SK-N-SH (cell line): ENCODE measurements around the gene XRN2. TPM values are rescaled to one million over a fixed set of nuclear protein-coding genes. Genes with fewer than 3 reads are reported as not detected.

Source experiments
- CTCF ChIA-PET: fragments of 300-600, 350-600 bp; formaldehyde crosslinking; extraction: SDS; loops from one replicate; lab custom pipeline; 2021; lab: Yijun Ruan, JAX
- POLR2A ChIA-PET: fragments of 350-600 bp; sonication (Branson Sonifier 250); formaldehyde crosslinking; extraction: SDS; loops from one replicate; lab custom pipeline; 2020; ENCODE audit warnings: antibody characterized with exemption, inconsistent platforms; lab: Yijun Ruan, JAX
- DNase-seq: peaks from one replicate; pipeline ENCODE4 v3.0.0; 2012
- H2AFZ ChIP-seq: fragments of 200-600 bp; sonication (generic); 2 replicates; pipeline ENCODE4 v1.8.1; 2016; ENCODE audit warnings: antibody characterized with exemption, mild to moderate bottlenecking, low read depth
- H3F3A ChIP-seq: fragments of 200-600 bp; sonication (generic); replicated peaks from 2 replicates; pipeline ENCODE3; 2016; ENCODE audit warnings: antibody characterized with exemption, mild to moderate bottlenecking; ENCODE audit not compliant: insufficient read depth
- H3K27ac ChIP-seq, 2 experiments: fragments of 200-500 bp in 1 of 2; fragments of 200-600 bp in 1 of 2; sonication (Bioruptor generic) in 1 of 2; sonication (generic), shearing (Covaris generic) in 1 of 2; 2 replicates each; pipeline versions ENCODE4 v1.5.1 to v1.6.1; 2014 to 2016; ENCODE audit warnings: low read depth in 2 of 2, inconsistent platforms in 1 of 2, low read length in 1 of 2, mild to moderate bottlenecking in 1 of 2, mixed read lengths in 1 of 2
- H3K27me3 ChIP-seq: fragments of 200-600 bp; sonication (generic), shearing (Covaris generic); 2 replicates; pipeline ENCODE4 v1.6.1; 2016; ENCODE audit warnings: mixed run types; ENCODE audit not compliant: insufficient read depth
- H3K36me3 ChIP-seq, 2 experiments: fragments of 200-500 bp in 1 of 2; fragments of 200-600 bp in 1 of 2; sonication (Bioruptor generic) in 1 of 2; sonication (generic) in 1 of 2; replicated peaks in 1 of 2; 2 replicates each; pipeline versions ENCODE3 to v1.5.1; 2014 to 2016; ENCODE audit warnings: low read length in 1 of 2, mild to moderate bottlenecking in 1 of 2; ENCODE audit not compliant: insufficient read depth in 2 of 2, control insufficient read depth in 1 of 2
- H3K4me1 ChIP-seq, 2 experiments: fragments of 200-500 bp in 1 of 2; fragments of 200-600 bp in 1 of 2; sonication (Bioruptor generic) in 1 of 2; sonication (generic), shearing (Covaris generic) in 1 of 2; 2 replicates each; pipeline versions ENCODE4 v1.5.1 to v1.6.1; 2014 to 2016; ENCODE audit warnings: low read depth in 1 of 2, low read length in 1 of 2, mixed run types in 1 of 2; ENCODE audit not compliant: insufficient read depth in 2 of 2, control insufficient read depth in 1 of 2
- H3K4me2 ChIP-seq: fragments of 200-600 bp; sonication (generic), shearing (Covaris generic); 2 replicates; pipeline ENCODE4 v1.6.1; 2017; ENCODE audit warnings: mixed run types
- H3K4me3 ChIP-seq, 2 experiments: fragments of 200-500 bp in 1 of 2; fragments of 200-600 bp in 1 of 2; sonication (Bioruptor generic) in 1 of 2; sonication (generic), shearing (Covaris generic) in 1 of 2; 2 replicates each; pipeline versions ENCODE4 v1.5.1 to v1.8.1; 2014 to 2016; ENCODE audit warnings: low read depth in 2 of 2, inconsistent platforms in 1 of 2, low read length in 1 of 2, mild to moderate bottlenecking in 1 of 2, mixed read lengths in 1 of 2, moderate library complexity in 1 of 2
- H3K79me2 ChIP-seq: fragments of 200-600 bp; sonication (generic); 2 replicates; pipeline ENCODE4 v1.8.1; 2017; ENCODE audit warnings: mild to moderate bottlenecking; ENCODE audit not compliant: insufficient read depth
- H3K9ac ChIP-seq: fragments of 200-600 bp; sonication (generic); 2 replicates; pipeline ENCODE4 v1.6.1; 2017; ENCODE audit warnings: mixed run types
- H3K9me2 ChIP-seq: fragments of 200-600 bp; sonication (generic); 2 replicates; pipeline ENCODE4 v1.6.1; 2017; ENCODE audit warnings: mixed run types
- H3K9me3 ChIP-seq: fragments of 200-600 bp; sonication (generic); 2 replicates; pipeline ENCODE4 v1.6.1; 2017; ENCODE audit warnings: mixed run types, mild to moderate bottlenecking, moderate library complexity
- H4K20me1 ChIP-seq: fragments of 200-600 bp; sonication (generic); 2 replicates; pipeline ENCODE4 v1.6.1; 2017; ENCODE audit warnings: mild to moderate bottlenecking, mixed run types; ENCODE audit not compliant: insufficient read depth
- EZH2phosphoT487 ChIP-seq: fragments of 200-600 bp; sonication (generic); IDR thresholded peaks from 2 replicates; pipeline ENCODE4 v1.6.1; 2017; ENCODE audit warnings: low read depth, mixed run types, mild to moderate bottlenecking, antibody characterized with exemption, moderate library complexity, borderline replicate concordance
- FOXM1 ChIP-seq: IDR thresholded peaks from 2 replicates; pipeline ENCODE4 v1.4.0; 2012; ENCODE audit warnings: low read depth, mild to moderate bottlenecking
- GABPA ChIP-seq: IDR thresholded peaks from 2 replicates; pipeline ENCODE4 v1.4.0; 2012; ENCODE audit warnings: low read depth, mild to moderate bottlenecking
- JUND ChIP-seq: IDR thresholded peaks from 2 replicates; pipeline ENCODE4 v1.4.0; 2012
- MAX ChIP-seq: IDR thresholded peaks from 2 replicates; pipeline ENCODE4 v1.4.0; 2012; ENCODE audit warnings: low read depth
- MEF2A ChIP-seq: IDR thresholded peaks from 2 replicates; pipeline ENCODE4 v1.4.0; 2012; ENCODE audit warnings: low read depth, borderline replicate concordance
- NRF1 ChIP-seq: IDR thresholded peaks from 2 replicates; pipeline ENCODE4 v1.6.1; 2012; ENCODE audit warnings: low read depth, mild to moderate bottlenecking, low read length
- RFX5 ChIP-seq: IDR thresholded peaks from 2 replicates; pipeline ENCODE4 v1.6.1; 2012; ENCODE audit warnings: mild to moderate bottlenecking, improper control_type of control experiment, low read length
- SIN3A ChIP-seq: IDR thresholded peaks from 2 replicates; pipeline ENCODE4 v1.6.1; 2012; ENCODE audit warnings: low read depth, mild to moderate bottlenecking, low read length, moderate library complexity, borderline replicate concordance
- YY1 ChIP-seq: IDR thresholded peaks from 2 replicates; pipeline ENCODE4 v1.4.0; 2012; ENCODE audit warnings: low read depth, mild to moderate bottlenecking
- WGBS: methylation state at CpG from one replicate; pipeline ENCODE4 v1.1.6; 2017; ENCODE audit warnings: low lambda C conversion rate; 5-methylcytosine and 5-hydroxymethylcytosine counted together
- polyA plus RNA-seq, 3 experiments: library from polyadenylated mRNA; depleted of rRNA; stranded (reverse); fragments of >200 nt; gene quantifications; 2 replicates each; pipeline ENCODE4 v1.2.3, GENCODE V29; 2012

XRN2 gene
- polyA plus RNA-seq, 1 of the 3 experiments (the other 2 are of a cell fraction): 44.5 TPM

- H3K27me3 ChIP-seq: peaks cover 47% of the 10 kb centered on the region
- H3K9me3 ChIP-seq: no peaks in the 10 kb centered on the region
- peaks cover 6% of the 10 kb centered on the region for H3F3A ChIP-seq
- H3K9ac ChIP-seq: no peak overlapping the region
- POLR2A ChIA-PET: no interaction called here
- H3K36me3 ChIP-seq: peaks cover 3 to 13% of the 10 kb centered on the region in 2 experiments
- TF ChIP-seq NRF1: no peak
- CTCF ChIA-PET: interaction anchor here (1.5 to 4.1 kb wide), 3 partner anchors 100 to 159 kb away, joined by 3 to 27 read pairs (median 8); no protein-coding TSS in a partner anchor
- H2AFZ ChIP-seq: no peak overlapping the region
- H3K79me2 ChIP-seq: no peaks in the 10 kb centered on the region
- no peaks in the 10 kb centered on the region; a peak in 1 of 4 replicates for H3K4me1 ChIP-seq
- no peaks in the 10 kb centered on the region for H3K9me2 ChIP-seq
- 9% methylated on average over 3 of the region's 3 CpGs for WGBS
- no peak overlapping the region for H3K4me3 ChIP-seq
- no peaks in the 10 kb centered on the region for H4K20me1 ChIP-seq
- DNase-seq: no peak
- no peak overlapping the region for H3K27ac ChIP-seq
- no peak overlapping the region for H3K4me2 ChIP-seq
These were observed 91.4 kb downstream of the XRN2 start for GRCh38 chr20:21394551-21394950.

GRCh38 chr20:21395051-21395665 lies 92.0 kb downstream of the XRN2 start:
- H2AFZ ChIP-seq: no peak overlapping the region
- peaks cover 50% of the 10 kb centered on the region for H3K27me3 ChIP-seq
- CTCF ChIA-PET: interaction anchor here (0.6 to 4.1 kb wide), 3 partner anchors 10 to 159 kb away, joined by 3 to 27 read pairs (median 8); no protein-coding TSS in a partner anchor
- no peak for DNase-seq
- no peaks in the 10 kb centered on the region for H3K9me3 ChIP-seq
- no peak overlapping the region for H3K27ac ChIP-seq
- H3K9me2 ChIP-seq: no peaks in the 10 kb centered on the region
- no peak overlapping the region for H3K4me3 ChIP-seq
- peaks cover 0 to 7% of the 10 kb centered on the region in 2 experiments for H3K36me3 ChIP-seq
- 35% methylated on average over 6 of the region's 6 CpGs for WGBS
- H3K4me1 ChIP-seq: no peaks in the 10 kb centered on the region; a peak in 1 of 4 replicates
- H3K79me2 ChIP-seq: no peaks in the 10 kb centered on the region
- H3K9ac ChIP-seq: no peak overlapping the region
- H4K20me1 ChIP-seq: no peaks in the 10 kb centered on the region
- no peak overlapping the region for H3K4me2 ChIP-seq
- no peak for TF ChIP-seq SIN3A
- TF ChIP-seq MEF2A: no peak
- no peak for TF ChIP-seq GABPA
- TF ChIP-seq MAX: no peak
- no peak for TF ChIP-seq RFX5
- POLR2A ChIA-PET: no interaction called here
- H3F3A ChIP-seq: peaks cover 4% of the 10 kb centered on the region

- CTCF ChIA-PET: interaction anchor here (0.6 to 4.1 kb wide), 3 partner anchors 11 to 160 kb away, joined by 3 to 27 read pairs (median 8); no protein-coding TSS in a partner anchor
- POLR2A ChIA-PET: interaction anchor here (0.6 kb wide), 1 partner anchor 93 kb away, joined by 3 read pairs; the partner anchor contains the start of gene XRN2
- no peaks in the 10 kb centered on the region; a peak in 1 of 4 replicates for H3K4me1 ChIP-seq
- H3K9me2 ChIP-seq: no peaks in the 10 kb centered on the region
- H3K9me3 ChIP-seq: no peaks in the 10 kb centered on the region
- H3K36me3 ChIP-seq: no peaks in the 10 kb centered on the region
- no peak overlapping the region for H3K4me2 ChIP-seq
- TF ChIP-seq YY1 (no peak), EZH2phosphoT487 (peak; percentile 85), JUND (no peak), FOXM1 (no peak)
- H3K27me3 ChIP-seq: peaks cover 50% of the 10 kb centered on the region
- H3K79me2 ChIP-seq: no peaks in the 10 kb centered on the region
- no peak overlapping the region; a peak in 1 of 4 replicates for H3K4me3 ChIP-seq
- no peak overlapping the region for H2AFZ ChIP-seq
- H4K20me1 ChIP-seq: no peaks in the 10 kb centered on the region
- no peak overlapping the region for H3K27ac ChIP-seq
- H3K9ac ChIP-seq: no peak overlapping the region
- DNase-seq: peak; percentile 68
- WGBS: 20% methylated on average over 46 of the region's 103 CpGs
- H3F3A ChIP-seq: peaks cover 4% of the 10 kb centered on the region
These were observed 92.8 kb downstream of the XRN2 start for GRCh38 chr20:21395666-21396598.
